Fibroblast of villous mesenchyme (primary cell): ENCODE results near the gene TOPAZ1. TPM values are rescaled to one million over a fixed set of nuclear protein-coding genes. Genes with fewer than 3 reads are reported as not detected.

ENCODE experiments used
- DNase-seq: peaks from one replicate; pipeline ENCODE4 v3.0.0-alpha.2; 2010; ENCODE audit warnings: low read depth
- H3K4me3 ChIP-seq: 2 replicates; pipeline ENCODE4 v1.5.1; 2011; ENCODE audit warnings: low read depth, mild to moderate bottlenecking, low read length
- total RNA-seq: library from RNA; depleted of rRNA; stranded (reverse); fragments of >200 nt; gene quantifications from 2 replicates; pipeline ENCODE4 v1.2.3, GENCODE V29; 2012
- TF ChIP-seq, protein P1 (sequence below): IDR thresholded peaks from 2 replicates; pipeline ENCODE4 v1.5.1; 2012; ENCODE audit warnings: low read depth, mild to moderate bottlenecking, low read length; ENCODE audit not compliant: insufficient read depth

TOPAZ1 gene
- total RNA-seq, 1 donor: not detected

GRCh38 chr3:44265815-44266214, 24.1 kb downstream of the TOPAZ1 start:
- TF ChIP-seq, protein P1, sequence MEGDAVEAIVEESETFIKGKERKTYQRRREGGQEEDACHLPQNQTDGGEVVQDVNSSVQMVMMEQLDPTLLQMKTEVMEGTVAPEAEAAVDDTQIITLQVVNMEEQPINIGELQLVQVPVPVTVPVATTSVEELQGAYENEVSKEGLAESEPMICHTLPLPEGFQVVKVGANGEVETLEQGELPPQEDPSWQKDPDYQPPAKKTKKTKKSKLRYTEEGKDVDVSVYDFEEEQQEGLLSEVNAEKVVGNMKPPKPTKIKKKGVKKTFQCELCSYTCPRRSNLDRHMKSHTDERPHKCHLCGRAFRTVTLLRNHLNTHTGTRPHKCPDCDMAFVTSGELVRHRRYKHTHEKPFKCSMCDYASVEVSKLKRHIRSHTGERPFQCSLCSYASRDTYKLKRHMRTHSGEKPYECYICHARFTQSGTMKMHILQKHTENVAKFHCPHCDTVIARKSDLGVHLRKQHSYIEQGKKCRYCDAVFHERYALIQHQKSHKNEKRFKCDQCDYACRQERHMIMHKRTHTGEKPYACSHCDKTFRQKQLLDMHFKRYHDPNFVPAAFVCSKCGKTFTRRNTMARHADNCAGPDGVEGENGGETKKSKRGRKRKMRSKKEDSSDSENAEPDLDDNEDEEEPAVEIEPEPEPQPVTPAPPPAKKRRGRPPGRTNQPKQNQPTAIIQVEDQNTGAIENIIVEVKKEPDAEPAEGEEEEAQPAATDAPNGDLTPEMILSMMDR: no peak
- H3K4me3 ChIP-seq: no peak overlapping the region
- DNase-seq: no peak

DNA sequence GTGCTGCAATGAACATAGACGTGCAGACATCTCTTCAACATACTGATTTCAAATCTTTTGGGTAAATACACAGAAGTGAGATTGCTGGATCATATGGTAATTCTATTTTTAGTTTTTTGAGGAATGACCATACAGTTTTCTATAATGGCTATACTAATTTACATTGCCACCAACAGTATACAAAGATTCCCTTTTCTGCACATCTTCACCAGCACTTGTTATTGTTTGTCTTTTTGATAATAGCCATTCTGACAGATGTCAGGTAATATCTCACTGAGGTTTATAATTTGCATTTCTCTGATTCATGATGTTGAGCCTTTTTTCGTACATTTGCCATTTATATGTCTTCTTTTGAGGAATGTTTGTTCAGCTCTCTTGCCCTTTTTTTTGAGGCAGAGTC, 30.5 kb downstream of the TOPAZ1 start:
- no peak overlapping the region for H3K4me3 ChIP-seq
- TF ChIP-seq, protein P1: no peak
- DNase-seq: no peak

DNA sequence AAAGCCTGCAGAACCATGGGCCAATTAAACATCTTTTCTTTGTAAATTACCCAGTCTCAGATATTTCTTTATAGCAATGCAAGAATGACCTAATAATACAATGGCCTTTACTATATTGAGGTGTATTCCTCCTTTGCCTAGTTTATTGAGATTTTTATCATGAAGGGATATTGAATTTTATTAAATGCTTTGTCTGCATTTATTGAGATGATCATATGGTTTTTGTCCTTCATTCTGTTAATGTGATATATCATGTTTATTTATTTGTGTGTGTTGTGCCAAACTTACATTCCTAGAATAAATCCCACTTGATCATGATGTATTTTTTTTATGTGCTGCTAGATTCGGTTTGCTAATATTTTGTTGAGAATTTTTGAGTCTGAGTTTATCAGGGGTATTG, 36.2 kb downstream of the TOPAZ1 start:
- no peak overlapping the region for H3K4me3 ChIP-seq
- TF ChIP-seq, protein P1: no peak
- no peak for DNase-seq

DNA sequence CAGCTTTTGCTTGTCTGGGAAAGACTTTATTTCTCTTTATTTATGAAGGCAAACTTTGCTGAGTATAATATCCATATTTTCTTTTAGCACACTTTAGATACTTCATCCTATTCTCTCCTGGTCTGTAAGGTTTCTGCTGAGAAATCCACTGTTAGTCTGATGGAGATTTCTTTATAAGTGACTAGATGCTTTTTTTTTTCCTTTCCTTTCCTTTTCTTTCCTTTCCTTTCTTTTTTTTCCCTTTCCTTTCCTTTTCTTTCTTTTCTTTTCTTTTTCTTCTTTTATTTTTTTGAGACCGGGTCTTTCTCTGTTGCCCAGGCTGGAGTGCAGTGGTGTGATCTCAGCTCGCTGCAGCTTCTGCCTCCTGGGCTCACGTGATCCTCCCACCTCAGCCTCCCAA, 38.4 kb downstream of the TOPAZ1 start:
- DNase-seq: no peak
- TF ChIP-seq, protein P1: no peak

GRCh38 chr3:44280631-44281030, 38.9 kb downstream of the TOPAZ1 start:
- TF ChIP-seq, protein P1: no peak
- no peak overlapping the region for H3K4me3 ChIP-seq
- DNase-seq: no peak

More for the DNA sequence above, 38.4 kb downstream of the TOPAZ1 start:
- no peak overlapping the region for H3K4me3 ChIP-seq

GRCh38 chr3:44284949-44285348, 43.3 kb downstream of the TOPAZ1 start:
- TF ChIP-seq, protein P1: no peak
- H3K4me3 ChIP-seq: no peak overlapping the region
- no peak for DNase-seq

DNA sequence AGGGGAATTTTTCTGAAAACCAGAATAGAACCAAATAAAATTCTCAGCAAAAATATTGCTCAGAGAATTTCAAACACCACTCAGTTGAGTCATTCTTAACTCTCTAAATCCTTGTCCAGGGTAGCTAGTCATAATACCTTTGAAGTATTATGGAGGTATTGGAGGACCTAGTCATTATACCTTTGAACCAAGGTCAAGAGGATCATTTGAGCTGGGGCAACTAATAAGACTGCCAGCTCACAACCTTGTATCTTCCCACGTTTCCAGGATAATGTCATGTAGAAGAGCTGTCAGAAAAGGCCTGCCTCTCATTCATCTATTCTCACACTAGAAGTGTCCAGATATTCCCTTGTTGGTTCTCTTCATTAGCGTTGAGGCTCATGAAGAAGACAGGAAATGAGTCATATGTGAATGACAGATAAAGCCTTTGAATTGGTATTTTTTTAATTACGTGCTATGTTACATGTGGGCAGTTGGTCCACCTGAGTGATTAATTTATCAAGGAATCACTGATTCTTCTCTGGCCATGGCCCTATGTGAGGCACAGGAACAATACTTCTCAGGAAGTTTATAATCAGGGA, 48.3 kb downstream of the TOPAZ1 start:
- no peak for DNase-seq
- H3K4me3 ChIP-seq: no peak overlapping the region
- TF ChIP-seq, protein P1: no peak
